ENCODE measurements around the gene PCGF6. TPM values are rescaled to one million over a fixed set of nuclear protein-coding genes. Genes with fewer than 3 reads are reported as not detected.
A peak's percentile ranks its signal among the peaks of the same experiment; 100 is the strongest.

The PCGF6 gene
- total and polyA plus RNA-seq, 2 experiments from 2014 or later: 7.7 to 9.0 TPM

- Histone ChIP-seq H2AFZ (no peak overlapping the region), H3K79me2 (no peaks in the 10 kb centered on the region), H3K36me3 (replicated peaks; ENCODE audit: insufficient read depth, low read depth) (no peaks in the 10 kb centered on the region), H3K9me2 (replicated peaks; ENCODE audit: insufficient read depth) (no peaks in the 10 kb centered on the region), H3K4me3 (no peak overlapping the region), H4K20me1 (ENCODE audit: insufficient read depth, poor library complexity, severe bottlenecking) (no peaks in the 10 kb centered on the region), H3K9me3 (ENCODE audit: low read depth) (no peaks in the 10 kb centered on the region), H3K27ac (no peak overlapping the region), H3K4me2 (no peak overlapping the region), H3K4me1 (ENCODE audit: insufficient read depth) (no peaks in the 10 kb centered on the region), H3K27me3 (no peaks in the 10 kb centered on the region)
- TF ChIP-seq EZH2phosphoT487 (IDR thresholded peaks at IDR 0.05; ENCODE audit: low read depth, severe bottlenecking, unreplicated experiment): no peak
- peak; percentile 64 for TF ChIP-seq CTCF (IDR thresholded peaks at IDR 0.05; ENCODE audit: poor library complexity)
- WGBS (ENCODE audit: low lambda C conversion rate, missing lambda C conversion rate): 94% methylated on average over 2 of the region's 2 CpGs
- DNase-seq (ENCODE audit: low spot score): peak; percentile 17
These were observed 16.9 kb downstream of the PCGF6 start for GRCh38 chr10:103333934-103334520.

GRCh38 chr10:103327906-103328305 is 23.0 kb downstream of the PCGF6 start:
- H3K27me3 ChIP-seq: no peaks in the 10 kb centered on the region
- 97% methylated on average over 7 of the region's 7 CpGs for WGBS (ENCODE audit: low lambda C conversion rate, missing lambda C conversion rate)

GRCh38 chr10:103316087-103316486 is 34.9 kb downstream of the PCGF6 start:
- DNase-seq (ENCODE audit: low spot score): no peak
- no peaks in the 10 kb centered on the region for H3K9me3 ChIP-seq (ENCODE audit: low read depth)
- H3K27me3 ChIP-seq: no peaks in the 10 kb centered on the region

More at GRCh38 chr10:103327906-103328305, 23.0 kb downstream of the PCGF6 start:
- no peak for TF ChIP-seq CTCF (IDR thresholded peaks at IDR 0.05; ENCODE audit: poor library complexity)
- no peak for TF ChIP-seq EZH2 (IDR thresholded peaks at IDR 0.05; ENCODE audit: borderline replicate concordance)
- no peak for TF ChIP-seq EZH2phosphoT487 (IDR thresholded peaks at IDR 0.05; ENCODE audit: low read depth, severe bottlenecking, unreplicated experiment)
- H4K20me1 ChIP-seq (ENCODE audit: insufficient read depth, poor library complexity, severe bottlenecking): no peaks in the 10 kb centered on the region
- no peaks in the 10 kb centered on the region for H3K79me2 ChIP-seq
- H3K4me1 ChIP-seq (ENCODE audit: insufficient read depth): no peaks in the 10 kb centered on the region
- no peak overlapping the region for H3K27ac ChIP-seq
- H3K9me2 ChIP-seq (replicated peaks; ENCODE audit: insufficient read depth): no peaks in the 10 kb centered on the region
- no peak for DNase-seq (ENCODE audit: low spot score)
- no peak overlapping the region for H2AFZ ChIP-seq
- no peak overlapping the region for H3K4me3 ChIP-seq
- H3K9me3 ChIP-seq (ENCODE audit: low read depth): no peaks in the 10 kb centered on the region
- no peaks in the 10 kb centered on the region for H3K36me3 ChIP-seq (replicated peaks; ENCODE audit: insufficient read depth, low read depth)
- H3K4me2 ChIP-seq: no peak overlapping the region

More at GRCh38 chr10:103316087-103316486, 34.9 kb downstream of the PCGF6 start:
- no peaks in the 10 kb centered on the region for H3K4me1 ChIP-seq (ENCODE audit: insufficient read depth)
- no peaks in the 10 kb centered on the region for H3K36me3 ChIP-seq (replicated peaks; ENCODE audit: insufficient read depth, low read depth)
- H4K20me1 ChIP-seq (ENCODE audit: insufficient read depth, poor library complexity, severe bottlenecking): no peaks in the 10 kb centered on the region
- H2AFZ ChIP-seq: no peak overlapping the region
- H3K4me3 ChIP-seq: no peak overlapping the region
- no peak overlapping the region for H3K27ac ChIP-seq
- TF ChIP-seq EZH2 (IDR thresholded peaks at IDR 0.05; ENCODE audit: borderline replicate concordance) (no peak), CTCF (IDR thresholded peaks at IDR 0.05; ENCODE audit: poor library complexity) (no peak)
- no peaks in the 10 kb centered on the region for H3K9me2 ChIP-seq (replicated peaks; ENCODE audit: insufficient read depth)
- no peak overlapping the region for H3K4me2 ChIP-seq
- no peaks in the 10 kb centered on the region for H3K79me2 ChIP-seq
